ENCODE data around the gene ZNF212.
A peak's percentile ranks its signal among the peaks of the same experiment; 100 is the strongest.

ZNF212 gene

GRCh38 chr7:149196705-149197171, 42.7 kb upstream of the ZNF212 start:
- in situ Hi-C loops (cut with HindIII; ENCODE audit: low pct_ligation_motif_present, low sequenced_read_pairs): no loop called here
- Histone ChIP-seq H3K27me3 (replicated peaks) (no peaks in the 10 kb centered on the region), H3K36me3 (replicated peaks) (peaks cover 27% of the 10 kb centered on the region), H3K4me3 (ENCODE audit: low read depth, low read length) (peak overlapping the region; percentile 83), H3K27ac (no peak overlapping the region)
- DNase-seq: no peak
- TF ChIP-seq CTCF (IDR thresholded peaks at IDR 0.05; ENCODE audit: low read depth, low read length, missing control alignments): no peak

- no peak for TF ChIP-seq CTCF (IDR thresholded peaks at IDR 0.05; ENCODE audit: low read depth, low read length, missing control alignments)
- in situ Hi-C loops (cut with HindIII; ENCODE audit: low pct_ligation_motif_present, low sequenced_read_pairs): no loop called here
- H3K4me3 ChIP-seq (ENCODE audit: low read depth, low read length): peak overlapping the region; percentile 12
- DNase-seq: no peak
- H3K27me3 ChIP-seq (replicated peaks): no peaks in the 10 kb centered on the region
- H3K36me3 ChIP-seq (replicated peaks): peaks cover 32% of the 10 kb centered on the region
- no peak overlapping the region for H3K27ac ChIP-seq
Observed at GRCh38 chr7:149197675-149198074, 41.8 kb upstream of the ZNF212 start.

- peaks cover 38% of the 10 kb centered on the region for H3K36me3 ChIP-seq (replicated peaks)
- no peak overlapping the region for H3K4me3 ChIP-seq (ENCODE audit: low read depth, low read length)
- no peak overlapping the region for H3K27ac ChIP-seq
- in situ Hi-C loops (cut with HindIII; ENCODE audit: low pct_ligation_motif_present, low sequenced_read_pairs): no loop called here
- H3K27me3 ChIP-seq (replicated peaks): no peaks in the 10 kb centered on the region
- no peak for DNase-seq
- TF ChIP-seq CTCF (IDR thresholded peaks at IDR 0.05; ENCODE audit: low read depth, low read length, missing control alignments): no peak
Observed at GRCh38 chr7:149198161-149198816, 41.2 kb upstream of the ZNF212 start.

GRCh38 chr7:149199234-149199995, 40.0 kb upstream of the ZNF212 start:
- Histone ChIP-seq H3K4me3 (ENCODE audit: low read depth, low read length) (no peak overlapping the region), H3K27me3 (replicated peaks) (no peaks in the 10 kb centered on the region), H3K36me3 (replicated peaks) (peaks cover 48% of the 10 kb centered on the region), H3K27ac (peak overlapping the region; percentile 66)
- in situ Hi-C loops (cut with HindIII; ENCODE audit: low pct_ligation_motif_present, low sequenced_read_pairs): no loop called here
- TF ChIP-seq CTCF (IDR thresholded peaks at IDR 0.05; ENCODE audit: low read depth, low read length, missing control alignments): no peak
- peak; percentile 20 for DNase-seq

- Histone ChIP-seq H3K27me3 (replicated peaks) (no peaks in the 10 kb centered on the region), H3K27ac (no peak overlapping the region), H3K4me3 (ENCODE audit: low read depth, low read length) (no peak overlapping the region), H3K36me3 (replicated peaks) (peaks cover 67% of the 10 kb centered on the region)
- DNase-seq: no peak
- no peak for TF ChIP-seq CTCF (IDR thresholded peaks at IDR 0.05; ENCODE audit: low read depth, low read length, missing control alignments)
- in situ Hi-C loops (cut with HindIII; ENCODE audit: low pct_ligation_motif_present, low sequenced_read_pairs): no loop called here
Observed at GRCh38 chr7:149202831-149203231, 36.6 kb upstream of the ZNF212 start.

Measured in brain microvascular endothelial cell (primary cell).